ENCODE data around the gene RETSAT.
"Not testable (repeated sequence)": the region's sequence is repeated elsewhere in the genome, so short reads cannot be mapped to it uniquely, and the experiment has no call there.

RETSAT gene

GRCh38 chr2:85344356-85344954, 9.9 kb downstream of the RETSAT start:
- Mint-ChIP-seq H3K27me3 (ENCODE audit: low read depth, poor library complexity) (peaks cover 6% of the 10 kb centered on the region), H3K36me3 (ENCODE audit: low read depth) (peaks cover 10% of the 10 kb centered on the region), H3K4me3 (no peak overlapping the region), H3K9me3 (no peaks in the 10 kb centered on the region), H3K4me1 (peaks cover 13% of the 10 kb centered on the region), H3K27ac (no peak overlapping the region)
- TF ChIP-seq CTCF (IDR thresholded peaks at IDR 0.05) = no peak
- DNase-seq = no peak

GRCh38 chr2:85343207-85343895, 11.0 kb downstream of the RETSAT start:
- not testable (repeated sequence) for H3K9me3 Mint-ChIP-seq; H3K4me3 Mint-ChIP-seq; DNase-seq; H3K27me3 Mint-ChIP-seq (ENCODE audit: low read depth, poor library complexity); H3K27ac Mint-ChIP-seq; H3K36me3 Mint-ChIP-seq (ENCODE audit: low read depth)
- peaks cover 13% of the 10 kb centered on the region for H3K4me1 Mint-ChIP-seq

GRCh38 chr2:85342156-85342555, 12.2 kb downstream of the RETSAT start:
- H3K4me3 Mint-ChIP-seq = no peak overlapping the region
- H3K9me3 Mint-ChIP-seq = no peaks in the 10 kb centered on the region
- DNase-seq = no peak
- H3K27ac Mint-ChIP-seq = peak overlapping the region; percentile 42
- no peaks in the 10 kb centered on the region for H3K36me3 Mint-ChIP-seq (ENCODE audit: low read depth)
- H3K4me1 Mint-ChIP-seq = peaks cover 13% of the 10 kb centered on the region
- no peak for TF ChIP-seq CTCF (IDR thresholded peaks at IDR 0.05)
- H3K27me3 Mint-ChIP-seq (ENCODE audit: low read depth, poor library complexity) = peaks cover 9% of the 10 kb centered on the region

- no peak for TF ChIP-seq CTCF (IDR thresholded peaks at IDR 0.05)
- peaks cover 9% of the 10 kb centered on the region for H3K27me3 Mint-ChIP-seq (ENCODE audit: low read depth, poor library complexity)
- no peaks in the 10 kb centered on the region for H3K9me3 Mint-ChIP-seq
- DNase-seq = no peak
- no peak overlapping the region for H3K4me3 Mint-ChIP-seq
- peaks cover 13% of the 10 kb centered on the region for H3K4me1 Mint-ChIP-seq
- no peak overlapping the region for H3K27ac Mint-ChIP-seq
- H3K36me3 Mint-ChIP-seq (ENCODE audit: low read depth) = no peaks in the 10 kb centered on the region
These were observed 12.9 kb downstream of the RETSAT start for GRCh38 chr2:85341269-85342029.

GRCh38 chr2:85340034-85340892, 14.1 kb downstream of the RETSAT start:
- H3K27ac Mint-ChIP-seq = no peak overlapping the region
- no peak for TF ChIP-seq CTCF (IDR thresholded peaks at IDR 0.05)
- peaks cover 8% of the 10 kb centered on the region for H3K4me1 Mint-ChIP-seq
- DNase-seq = no peak
- H3K4me3 Mint-ChIP-seq = no peak overlapping the region
- peaks cover 9% of the 10 kb centered on the region for H3K27me3 Mint-ChIP-seq (ENCODE audit: low read depth, poor library complexity)
- no peaks in the 10 kb centered on the region for H3K9me3 Mint-ChIP-seq
- no peaks in the 10 kb centered on the region for H3K36me3 Mint-ChIP-seq (ENCODE audit: low read depth)

- Mint-ChIP-seq H3K9me3 (peaks cover 16% of the 10 kb centered on the region), H3K36me3 (ENCODE audit: low read depth) (no peaks in the 10 kb centered on the region), H3K27ac (no peak overlapping the region), H3K4me1 (no peaks in the 10 kb centered on the region), H3K27me3 (ENCODE audit: low read depth, poor library complexity) (peaks cover 8% of the 10 kb centered on the region), H3K4me3 (no peak overlapping the region)
- TF ChIP-seq CTCF (IDR thresholded peaks at IDR 0.05) = no peak
- no peak for DNase-seq
These were observed 19.4 kb downstream of the RETSAT start for GRCh38 chr2:85334928-85335327.

GRCh38 chr2:85333877-85334276, 20.5 kb downstream of the RETSAT start:
- not testable (repeated sequence) for H3K4me1 Mint-ChIP-seq; H3K36me3 Mint-ChIP-seq (ENCODE audit: low read depth); H3K27ac Mint-ChIP-seq

More at GRCh38 chr2:85333877-85334276, 20.5 kb downstream of the RETSAT start:
- not testable (repeated sequence) for H3K4me3 Mint-ChIP-seq; DNase-seq; H3K27me3 Mint-ChIP-seq (ENCODE audit: low read depth, poor library complexity)
- peaks cover 16% of the 10 kb centered on the region for H3K9me3 Mint-ChIP-seq

Measured in nephron progenitor cell (in vitro differentiated cells).